Thyroid gland (tissue), 4 donors: Measurements from ENCODE around the gene ATAD1.
"Not testable (repeated sequence)": the region's sequence is repeated elsewhere in the genome, so short reads cannot be mapped to it uniquely, and the experiment has no call there.

ENCODE experiments used
- POLR2A ChIP-seq, 2 donors: fragments of 450-650 bp; IDR thresholded peaks; one replicate each; pipeline ENCODE4 v1.6.1; 2017; ENCODE audit warnings: antibody characterized with exemption in 2 of 2, mild to moderate bottlenecking in 2 of 2, moderate library complexity in 1 of 2
- TF ChIP-seq, protein P1 (sequence below), 6 experiments: fragments of 200-600 bp in 3 of 6; fragments of 450-650 bp in 3 of 6; sonication (generic) in 3 of 6; IDR thresholded peaks; one replicate each; pipeline ENCODE4 v1.5.1; 2016 to 2019; ENCODE audit warnings: antibody characterized with exemption in 6 of 6, mild to moderate bottlenecking in 2 of 6, inconsistent platforms in 1 of 6, moderate library complexity in 1 of 6

DNA sequence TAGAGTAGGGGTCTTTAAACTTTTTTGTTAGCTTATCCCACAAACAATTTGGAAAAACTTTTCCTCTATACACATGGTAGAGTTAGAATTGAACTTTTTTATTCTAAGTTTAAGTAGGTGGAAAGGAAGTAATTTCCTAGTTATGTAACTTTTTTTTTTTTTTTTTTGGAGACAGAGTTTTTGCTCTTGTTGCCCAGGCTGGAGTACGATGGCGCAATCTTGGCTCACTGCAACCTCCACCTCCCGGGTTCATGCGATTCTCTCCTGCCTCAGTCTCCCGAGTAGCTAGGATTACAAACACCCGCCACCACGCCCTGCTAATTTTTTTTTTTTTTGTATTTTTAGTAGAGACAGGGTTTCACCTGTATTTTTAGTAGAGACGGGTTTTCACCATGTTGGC, 28.7 kb upstream of the ATAD1 start:
- not testable (repeated sequence) for TF ChIP-seq POLR2A (IDR thresholded peaks at IDR 0.05)
- TF ChIP-seq, protein P1, sequence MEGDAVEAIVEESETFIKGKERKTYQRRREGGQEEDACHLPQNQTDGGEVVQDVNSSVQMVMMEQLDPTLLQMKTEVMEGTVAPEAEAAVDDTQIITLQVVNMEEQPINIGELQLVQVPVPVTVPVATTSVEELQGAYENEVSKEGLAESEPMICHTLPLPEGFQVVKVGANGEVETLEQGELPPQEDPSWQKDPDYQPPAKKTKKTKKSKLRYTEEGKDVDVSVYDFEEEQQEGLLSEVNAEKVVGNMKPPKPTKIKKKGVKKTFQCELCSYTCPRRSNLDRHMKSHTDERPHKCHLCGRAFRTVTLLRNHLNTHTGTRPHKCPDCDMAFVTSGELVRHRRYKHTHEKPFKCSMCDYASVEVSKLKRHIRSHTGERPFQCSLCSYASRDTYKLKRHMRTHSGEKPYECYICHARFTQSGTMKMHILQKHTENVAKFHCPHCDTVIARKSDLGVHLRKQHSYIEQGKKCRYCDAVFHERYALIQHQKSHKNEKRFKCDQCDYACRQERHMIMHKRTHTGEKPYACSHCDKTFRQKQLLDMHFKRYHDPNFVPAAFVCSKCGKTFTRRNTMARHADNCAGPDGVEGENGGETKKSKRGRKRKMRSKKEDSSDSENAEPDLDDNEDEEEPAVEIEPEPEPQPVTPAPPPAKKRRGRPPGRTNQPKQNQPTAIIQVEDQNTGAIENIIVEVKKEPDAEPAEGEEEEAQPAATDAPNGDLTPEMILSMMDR (IDR thresholded peaks at IDR 0.05): not testable (repeated sequence)
